Measurements from ENCODE around the gene HOXB5. TPM values are rescaled to one million over a fixed set of nuclear protein-coding genes. Genes with fewer than 3 reads are reported as not detected.

HOXB5 gene
- polyA plus RNA-seq, 3 donors, result 30.0 to 58.2 (median 39.7) TPM

GRCh38 chr17:48621410-48622392, 28.1 kb upstream of the HOXB5 start:
- no peak for DNase-seq (ENCODE audit: extremely low read depth in 1 of 11, low read depth in 9 of 11, low spot score in 4 of 11)

DNA sequence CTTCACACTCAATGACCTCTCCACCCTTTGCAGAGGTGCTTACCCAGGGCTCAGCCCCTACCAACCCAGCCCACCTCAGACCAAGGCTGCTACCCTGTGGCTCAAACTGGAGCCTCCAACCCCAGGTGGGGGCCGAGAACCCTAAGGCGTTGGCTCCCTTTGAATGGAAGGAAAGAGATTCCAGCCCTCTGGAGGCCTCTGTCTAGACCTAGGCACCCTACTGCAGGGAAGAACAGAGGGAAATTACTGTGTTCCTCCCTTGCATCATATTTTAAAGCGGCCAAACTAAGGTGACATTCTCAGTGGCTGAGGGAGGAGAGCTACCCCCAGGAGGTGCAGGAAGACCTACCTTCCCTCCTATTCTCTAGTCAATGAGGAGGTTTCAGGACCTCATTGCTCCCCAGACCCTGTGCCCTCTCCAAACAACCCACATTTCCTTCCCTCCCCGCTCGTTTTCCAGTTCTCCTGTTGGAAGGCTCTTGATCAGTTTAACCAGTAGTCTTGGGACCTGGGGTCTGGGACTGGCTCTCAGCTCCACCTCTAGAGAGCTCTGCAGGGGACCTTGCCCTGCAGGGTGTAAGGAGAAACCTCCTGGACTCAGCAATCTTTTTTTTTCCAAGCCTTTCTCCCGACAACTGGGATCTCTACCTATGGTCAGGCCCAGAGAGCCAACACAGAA, 27.0 kb upstream of the HOXB5 start:
- peak in 1 of 11 donors; percentile 37 for DNase-seq (ENCODE audit: extremely low read depth in 1 of 11, low read depth in 9 of 11, low spot score in 4 of 11)

- DNase-seq (ENCODE audit: extremely low read depth in 1 of 11, low read depth in 9 of 11, low spot score in 4 of 11), result peak in 1 of 11 donors; percentile 35
Observed at GRCh38 chr17:48619826-48620449, 26.4 kb upstream of the HOXB5 start.

DNA sequence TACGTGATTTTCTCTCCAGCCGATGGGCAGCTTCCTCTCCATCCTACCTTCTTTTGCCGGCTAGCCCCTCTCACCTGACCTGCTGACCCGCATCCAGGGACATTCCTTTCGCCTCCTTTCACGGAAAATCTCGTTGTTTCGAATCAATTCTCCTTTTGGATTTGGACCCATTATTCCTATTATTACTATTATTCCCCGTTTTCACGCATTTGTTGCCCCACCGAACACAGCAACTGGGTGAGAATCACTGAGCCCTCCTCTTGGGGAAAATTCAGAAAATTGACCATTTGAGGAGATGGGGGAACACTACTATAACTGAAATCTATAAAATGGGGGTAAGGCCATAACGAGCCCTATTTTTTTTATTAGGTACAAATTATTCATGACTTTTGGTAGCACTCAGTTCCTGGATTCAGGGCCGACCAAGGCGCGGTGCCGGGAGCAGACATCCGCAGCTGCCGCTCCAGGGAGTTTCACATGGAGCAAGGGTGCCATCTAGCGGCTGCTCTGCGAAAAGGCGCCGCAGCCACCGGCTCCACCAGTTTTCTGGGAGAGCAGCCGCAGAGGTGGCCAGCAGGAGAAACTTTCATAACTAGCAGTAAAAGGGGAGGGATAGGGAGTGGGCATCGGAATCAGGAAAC, 24.8 kb upstream of the HOXB5 start:
- DNase-seq (ENCODE audit: extremely low read depth in 1 of 11, low read depth in 9 of 11, low spot score in 4 of 11), result peak in 9 of 11 donors; percentile 87 to 91 (median 88)

GRCh38 chr17:48617471-48618255, 24.1 kb upstream of the HOXB5 start:
- DNase-seq (ENCODE audit: extremely low read depth in 1 of 11, low read depth in 9 of 11, low spot score in 4 of 11), result peak in 2 of 11 donors; percentile 27 to 38

GRCh38 chr17:48616717-48617470, 23.3 kb upstream of the HOXB5 start:
- DNase-seq (ENCODE audit: extremely low read depth in 1 of 11, low read depth in 9 of 11, low spot score in 4 of 11), result peak in 2 of 11 donors; percentile 15 to 42

GRCh38 chr17:48615963-48616716, 22.6 kb upstream of the HOXB5 start:
- DNase-seq (ENCODE audit: extremely low read depth in 1 of 11, low read depth in 9 of 11, low spot score in 4 of 11), result peak in 2 of 11 donors; percentile 25 to 27

DNA sequence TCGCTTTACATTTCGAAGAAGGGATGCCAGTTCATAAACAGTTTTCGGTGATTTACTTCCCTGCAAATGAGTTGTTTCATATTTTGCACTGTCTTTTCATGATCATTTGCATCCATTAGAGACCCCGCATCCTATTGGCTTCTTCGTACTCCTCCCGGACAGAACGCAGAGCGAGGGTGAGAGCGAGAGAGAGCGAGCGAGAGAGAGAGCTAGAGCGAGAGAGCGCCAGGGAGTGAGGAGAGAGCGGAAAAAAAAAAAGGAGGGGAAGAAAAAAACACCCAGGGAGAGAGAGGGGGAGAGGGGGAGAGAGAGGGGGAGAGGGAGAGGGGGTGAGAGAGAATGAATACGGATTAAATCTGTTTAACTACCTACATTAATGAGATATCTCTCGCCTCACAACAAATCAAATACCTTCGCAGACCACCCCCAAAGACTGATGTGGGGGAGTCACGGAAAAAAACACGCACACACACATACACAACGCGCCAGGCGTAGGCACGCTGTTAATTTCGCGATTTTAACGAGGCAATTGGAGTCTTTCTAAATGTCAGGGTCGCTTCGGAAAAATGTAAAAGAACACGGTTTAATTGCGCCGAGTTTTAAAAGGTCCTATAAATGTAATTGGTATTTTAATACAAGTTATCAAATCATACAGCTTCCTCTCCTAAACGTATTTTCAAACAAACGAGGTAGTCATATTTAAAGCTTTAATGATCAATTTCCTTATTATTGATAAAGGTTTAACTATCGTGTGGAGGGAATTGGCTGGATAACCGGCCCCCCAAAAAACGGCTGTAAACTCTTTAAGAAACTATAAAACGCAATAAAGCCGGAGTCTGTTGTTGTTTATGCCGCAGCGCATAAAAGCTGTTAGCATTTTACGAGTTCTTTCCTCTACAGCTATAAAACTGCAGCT, 21.7 kb upstream of the HOXB5 start, which contains the start of gene HOXB8:
TSS of gene HOXB8 (minus strand) at position 246 of the 916 bp plus-strand sequence. CDS start 588 bp downstream, outside the sequence.
- DNase-seq (ENCODE audit: extremely low read depth in 1 of 11, low read depth in 9 of 11, low spot score in 4 of 11), result peak in 3 of 11 donors; percentile 58 to 63 (median 58)

DNA sequence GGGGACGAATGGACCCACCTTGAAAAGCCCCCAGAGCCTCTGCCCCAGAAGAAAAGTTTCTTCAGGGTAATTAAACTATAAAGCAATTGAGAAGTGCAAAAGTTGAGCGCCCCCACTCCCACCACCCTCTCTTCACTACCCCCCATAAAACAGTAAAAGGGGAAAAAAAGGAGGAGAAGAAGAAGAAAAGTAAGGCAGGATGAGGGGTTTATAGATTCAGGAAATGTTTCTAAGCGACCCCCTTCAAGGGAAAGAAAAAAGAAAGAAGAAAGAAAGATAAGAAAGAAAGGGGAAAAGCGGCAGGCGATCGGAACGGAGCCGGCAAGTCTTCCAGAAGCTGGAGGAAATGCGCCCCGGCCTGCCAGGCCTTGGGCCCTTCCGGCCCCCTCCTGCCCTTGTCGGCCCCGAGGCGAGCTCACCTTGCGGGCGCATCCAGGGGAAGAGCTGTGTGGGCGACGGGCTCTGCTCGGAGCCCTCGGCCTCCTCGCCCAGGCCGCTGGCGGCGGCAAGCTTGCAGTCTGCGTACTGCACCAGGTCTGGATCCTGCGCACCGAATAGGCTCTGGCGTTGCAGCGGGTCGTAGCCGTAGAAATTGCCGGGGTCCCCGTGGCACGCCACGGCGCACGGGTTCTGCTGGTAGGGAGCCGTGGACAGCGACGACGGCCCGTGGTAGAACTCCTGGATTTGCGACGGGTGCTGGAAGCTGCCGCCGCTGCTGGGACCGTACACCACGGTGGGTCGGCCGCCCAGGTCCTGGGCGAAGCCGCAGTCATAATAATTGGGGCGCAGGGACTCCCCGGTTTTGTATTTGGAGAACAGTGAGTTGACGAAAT, 20.5 kb upstream of the HOXB5 start:
- peak in 1 of 11 donors; percentile 31 for DNase-seq (ENCODE audit: extremely low read depth in 1 of 11, low read depth in 9 of 11, low spot score in 4 of 11)

GRCh38 chr17:48612854-48613691, 19.5 kb upstream of the HOXB5 start:
- peak in 1 of 11 donors; percentile 40 for DNase-seq (ENCODE audit: extremely low read depth in 1 of 11, low read depth in 9 of 11, low spot score in 4 of 11)

- DNase-seq (ENCODE audit: extremely low read depth in 1 of 11, low read depth in 9 of 11, low spot score in 4 of 11), result no peak
Observed at GRCh38 chr17:48612456-48612853, 18.9 kb upstream of the HOXB5 start.

GRCh38 chr17:48611681-48612455, 18.3 kb upstream of the HOXB5 start:
- DNase-seq (ENCODE audit: extremely low read depth in 1 of 11, low read depth in 9 of 11, low spot score in 4 of 11), result peak in 4 of 11 donors; percentile 81 to 90 (median 86)

DNA sequence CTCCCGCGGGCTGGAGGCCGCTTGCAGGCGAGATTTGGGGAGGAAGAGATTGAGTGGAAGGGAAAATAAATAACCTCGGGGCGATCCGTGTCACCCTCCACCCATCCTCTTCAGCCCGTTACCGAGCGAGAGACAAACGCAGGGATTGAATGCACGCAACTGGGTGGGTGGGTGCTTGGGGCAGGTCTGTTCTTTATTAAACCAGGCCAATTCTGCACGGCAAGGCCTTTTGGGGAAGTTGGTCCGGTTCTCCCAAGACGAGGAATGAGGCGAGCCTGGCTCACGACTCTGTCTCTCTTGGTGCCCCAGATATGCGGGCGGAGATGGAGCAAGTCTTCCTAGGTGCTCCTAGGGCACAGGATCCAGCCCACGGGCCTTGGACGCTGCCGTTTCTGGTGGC, 17.6 kb upstream of the HOXB5 start:
- no peak for DNase-seq (ENCODE audit: extremely low read depth in 1 of 11, low read depth in 9 of 11, low spot score in 4 of 11)
